HL-60/S4 (cell line): Measurements from ENCODE around the gene PLCL1.
"Not testable (repeated sequence)": the region's sequence is repeated elsewhere in the genome, so short reads cannot be mapped to it uniquely, and the experiment has no call there.

Source experiments
- in situ Hi-C: fragments of 300-500 bp; cut with MboI; formaldehyde crosslinking; loops from 2 replicates; pipeline ENCODE4 v1.14.3; 2022; ENCODE audit warnings: low sequenced_read_pairs

The PLCL1 gene

DNA sequence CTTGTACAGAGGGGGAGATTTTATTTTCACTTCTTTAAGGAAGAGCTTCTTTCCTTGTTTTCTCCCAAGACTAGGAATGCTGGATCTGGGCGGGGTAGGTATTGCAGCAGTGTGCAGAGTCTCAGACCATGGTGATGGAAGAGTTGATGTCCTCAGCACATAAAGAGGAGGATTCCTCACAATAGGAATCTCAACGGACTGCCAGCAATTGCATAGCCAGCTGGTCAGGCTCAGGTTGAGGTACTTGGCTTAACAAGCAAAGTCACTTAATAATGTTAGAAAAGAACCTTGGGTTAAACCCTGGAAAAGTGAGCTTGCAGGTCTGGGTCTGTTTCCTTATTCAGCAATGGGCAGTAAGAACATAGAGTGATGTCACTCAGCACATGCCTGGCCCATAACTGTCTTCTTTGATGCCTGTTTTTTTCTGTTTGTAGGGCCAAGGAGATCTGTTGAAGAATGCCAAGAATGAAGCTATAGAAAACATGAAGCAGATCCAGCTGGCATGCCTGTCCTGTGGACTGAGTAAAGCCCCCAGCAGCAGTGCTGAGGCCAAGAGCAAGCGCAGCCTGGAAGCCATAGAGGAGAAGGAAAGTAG, 342.1 kb downstream of the PLCL1 start:
- in situ Hi-C loops = no loop called here

DNA sequence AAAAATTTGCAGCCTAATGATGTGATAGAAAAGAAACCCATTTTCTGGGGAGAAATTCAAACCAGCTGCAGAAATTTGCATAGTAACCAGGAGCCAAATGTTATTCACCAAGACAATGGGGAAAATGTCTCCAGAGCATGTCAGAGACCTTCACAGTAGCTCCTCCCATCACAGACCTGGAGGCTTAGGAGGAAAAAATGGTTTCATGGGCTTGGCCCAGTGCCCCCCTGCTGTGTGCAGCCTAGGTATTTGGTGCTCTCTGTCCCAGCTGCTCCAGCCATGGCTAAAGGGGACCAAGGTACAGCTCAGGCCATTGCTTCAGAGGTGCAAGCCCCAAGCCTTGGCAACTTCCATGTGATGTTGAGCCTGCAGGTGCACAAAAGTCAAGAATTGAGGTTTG, 352.9 kb downstream of the PLCL1 start:
- in situ Hi-C loops = no loop called here

DNA sequence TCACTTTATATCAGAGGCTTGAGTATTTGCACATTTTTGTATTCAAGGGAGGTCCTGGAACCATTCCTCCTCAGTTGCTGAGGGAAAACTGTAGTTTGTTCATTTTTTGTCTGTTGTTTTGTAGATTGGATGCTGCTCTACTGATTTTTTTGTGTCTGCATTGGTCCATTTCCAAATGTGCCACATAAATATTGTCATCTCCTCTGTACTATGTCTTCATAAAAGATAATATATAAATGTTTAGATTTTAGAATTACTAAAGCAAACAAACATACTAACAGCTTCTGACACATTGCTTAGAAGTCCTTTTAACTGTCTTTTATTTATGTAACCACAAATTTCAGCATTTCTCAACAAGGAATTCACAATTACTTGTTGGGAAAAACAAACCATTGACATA, 356.8 kb downstream of the PLCL1 start:
- in situ Hi-C loops = no loop called here

DNA sequence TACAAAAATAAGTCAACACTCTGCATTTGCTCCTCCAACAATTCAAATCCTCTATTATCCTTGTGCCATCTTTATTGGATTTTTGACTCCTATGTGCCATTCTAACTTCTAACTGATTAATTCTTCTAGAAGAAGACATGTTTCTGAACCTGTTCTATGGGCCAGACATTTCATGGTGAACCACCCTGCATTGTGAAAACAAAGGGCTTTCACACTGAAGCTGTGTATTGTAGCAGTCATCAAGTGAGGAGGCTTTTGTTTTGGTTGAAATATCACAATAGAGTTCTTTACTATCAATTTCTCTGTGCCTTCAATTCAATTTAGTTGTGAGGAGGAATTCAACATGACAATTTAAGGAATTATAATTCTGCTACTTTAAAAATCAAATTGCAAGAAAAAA, 357.9 kb downstream of the PLCL1 start:
- in situ Hi-C loops = no loop called here

DNA sequence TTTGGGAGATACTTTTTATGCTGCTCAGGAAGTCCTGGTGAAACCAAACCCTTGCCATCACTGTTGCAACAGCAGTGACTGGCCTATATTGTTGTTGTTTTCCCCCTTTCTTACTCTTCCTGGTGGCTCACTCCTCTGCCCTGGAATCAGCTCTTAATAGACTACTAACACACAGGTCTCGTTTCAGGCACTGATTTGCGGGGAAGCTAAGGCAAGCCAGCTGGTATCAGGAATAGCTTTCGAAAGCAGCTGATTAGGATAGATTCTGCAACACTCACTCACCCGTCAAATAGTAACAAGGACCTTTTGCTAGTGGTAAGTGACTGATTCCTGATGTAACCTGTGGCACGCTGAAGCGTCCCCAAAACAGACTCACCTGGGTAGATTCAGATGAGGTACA, 360.4 kb downstream of the PLCL1 start:
- in situ Hi-C loops = no loop called here

DNA sequence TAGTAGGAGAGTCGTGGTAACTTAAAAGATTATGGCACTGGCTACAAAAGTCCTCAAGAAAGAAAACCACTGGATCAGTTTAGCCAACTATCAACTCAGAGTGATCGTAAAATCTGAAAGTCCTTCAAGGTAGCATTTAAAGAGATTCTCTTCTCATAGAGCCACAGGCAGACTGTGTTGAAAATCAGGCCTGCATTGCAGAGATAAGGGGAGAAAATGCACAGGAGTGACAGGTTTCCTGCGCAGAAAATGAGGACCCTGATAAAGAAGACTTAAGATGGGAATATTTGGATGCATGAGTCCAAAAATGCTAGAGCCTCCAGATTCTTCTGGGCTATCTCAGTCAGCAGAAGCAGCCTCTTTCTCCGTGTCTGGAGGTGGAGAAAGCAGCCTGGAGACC, 360.9 kb downstream of the PLCL1 start:
- in situ Hi-C loops = no loop called here

DNA sequence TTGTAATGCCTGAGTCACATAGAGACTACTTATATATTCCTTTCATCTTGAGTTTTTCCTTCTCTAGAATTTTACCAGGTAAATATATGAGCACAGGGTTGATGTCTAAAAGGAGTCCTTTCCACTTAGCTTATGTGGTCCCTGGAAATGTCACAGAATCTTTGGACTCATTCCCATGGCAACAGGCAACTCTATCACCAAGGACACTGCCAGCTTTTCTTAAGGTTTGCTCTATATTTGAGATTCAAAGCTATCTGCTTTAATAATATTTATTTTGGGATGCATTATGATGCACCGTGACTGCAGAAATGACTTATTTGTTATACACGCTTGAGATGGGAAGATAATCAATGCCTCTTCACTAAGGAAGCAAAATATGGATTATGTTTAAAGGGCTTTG, 363.0 kb downstream of the PLCL1 start:
- in situ Hi-C loops = no loop called here

DNA sequence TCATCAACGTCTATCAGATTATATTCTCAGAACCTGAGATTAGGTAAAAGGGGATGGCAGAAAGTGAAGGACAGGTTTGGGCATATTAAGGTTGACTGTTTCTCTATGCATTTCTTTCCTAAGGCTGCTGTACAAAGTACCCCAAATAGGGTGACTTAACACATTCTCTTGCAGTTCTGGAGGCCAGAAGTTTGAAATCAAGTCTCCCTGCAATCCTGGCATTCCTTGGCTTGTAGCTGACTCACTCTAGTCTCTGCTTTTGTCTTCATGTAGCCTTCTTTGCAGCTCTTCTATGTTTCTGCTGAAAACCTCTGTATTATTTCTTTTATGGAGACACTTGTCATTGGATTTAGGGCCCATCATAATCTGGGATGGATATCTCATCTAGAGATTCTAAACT, 364.3 kb downstream of the PLCL1 start:
- in situ Hi-C loops = no loop called here

DNA sequence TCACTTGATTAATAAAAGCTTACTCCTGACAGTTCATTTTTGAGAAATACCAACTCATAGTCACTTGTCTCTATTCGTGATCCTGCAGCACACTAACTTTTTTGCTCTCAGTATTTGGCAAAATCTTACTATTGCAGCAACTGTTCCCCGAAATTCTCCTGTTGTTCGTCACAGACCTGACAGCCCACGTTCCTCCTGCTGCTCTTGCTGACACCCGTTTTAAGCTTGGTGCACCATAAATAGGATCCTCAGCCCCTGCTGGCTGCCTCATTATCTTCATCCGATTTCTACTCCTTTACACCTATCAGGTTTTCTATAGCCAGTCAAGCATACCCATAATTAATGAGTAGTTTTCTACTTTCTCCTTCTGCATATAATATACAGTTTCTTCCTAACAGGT, 368.8 kb downstream of the PLCL1 start:
- in situ Hi-C loops = no loop called here

DNA sequence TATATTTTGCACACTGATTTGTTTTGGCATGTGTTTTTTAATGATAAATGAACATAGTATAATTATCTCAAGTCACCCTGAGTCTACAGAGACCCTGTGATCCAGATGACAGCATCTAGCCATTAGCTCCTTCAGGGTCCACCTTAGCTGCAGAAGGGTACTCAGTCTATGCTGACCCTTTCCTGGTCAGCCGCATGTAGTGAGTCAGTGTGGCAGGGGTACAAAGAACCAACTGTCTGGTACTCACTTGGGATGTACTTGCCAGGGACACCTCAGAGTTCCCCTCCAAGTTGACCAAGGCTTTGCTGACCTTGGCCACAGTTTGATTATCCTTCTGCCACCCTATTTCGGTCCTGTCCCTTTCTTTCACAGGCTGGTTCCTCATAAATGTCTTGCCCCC, 369.5 kb downstream of the PLCL1 start:
- in situ Hi-C loops = no loop called here

DNA sequence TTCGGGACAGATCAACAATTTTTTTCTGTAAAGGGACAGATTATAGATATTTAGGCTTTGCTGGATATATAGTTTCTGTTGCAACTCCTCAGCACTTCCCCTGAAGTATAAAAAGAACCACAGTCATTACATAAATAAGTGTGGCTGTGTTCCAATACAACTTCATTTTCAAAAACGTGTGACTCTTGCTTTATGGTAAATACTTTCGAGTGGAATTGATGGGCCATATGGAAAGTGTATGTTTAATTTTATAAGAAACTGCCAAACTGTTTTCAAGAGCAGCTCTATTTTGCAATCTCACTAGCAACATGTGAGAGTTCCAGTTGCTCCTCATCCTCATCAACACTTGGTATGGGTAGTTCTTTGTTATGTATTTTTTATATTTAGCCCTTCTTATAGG, 370.9 kb downstream of the PLCL1 start:
- in situ Hi-C loops = no loop called here

DNA sequence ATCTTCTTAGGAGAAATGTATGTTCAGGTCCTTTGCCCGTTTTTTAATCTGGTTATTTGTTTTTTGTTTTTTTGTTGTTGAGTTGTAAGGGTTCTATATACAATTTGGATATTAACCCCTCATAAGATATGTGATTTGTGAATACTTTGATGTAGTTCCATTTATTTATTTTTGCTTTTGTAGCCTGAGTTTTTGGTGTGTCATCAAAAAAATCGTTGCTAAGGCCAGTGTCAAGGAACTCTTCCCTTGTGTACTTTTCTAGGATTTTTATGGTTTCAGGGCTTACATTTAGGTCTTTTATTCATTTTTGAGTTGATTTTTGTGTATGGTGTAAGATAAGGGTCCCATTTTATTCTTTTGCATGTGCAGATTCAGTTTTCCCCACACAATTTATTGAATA, 372.6 kb downstream of the PLCL1 start:
- in situ Hi-C loops = no loop called here

DNA sequence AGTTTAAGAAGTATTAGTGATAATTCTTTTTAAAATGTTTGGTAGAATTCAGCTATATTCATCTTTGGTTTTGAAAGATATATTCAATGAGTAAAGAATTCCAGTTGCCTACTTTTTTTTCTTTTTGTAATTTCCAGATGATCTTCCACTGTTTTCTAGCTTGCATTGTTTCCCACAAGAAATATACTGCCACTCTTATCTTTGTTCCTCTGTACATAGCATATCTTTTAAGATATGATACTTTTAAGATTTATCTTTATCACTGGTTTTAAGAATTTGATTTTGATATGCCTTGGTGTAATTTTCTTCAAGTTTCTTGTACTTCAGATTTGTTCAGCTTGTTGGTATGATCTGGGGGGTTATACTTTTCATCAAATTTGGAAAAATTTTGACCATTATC, 374.4 kb downstream of the PLCL1 start:
- in situ Hi-C loops = no loop called here

DNA sequence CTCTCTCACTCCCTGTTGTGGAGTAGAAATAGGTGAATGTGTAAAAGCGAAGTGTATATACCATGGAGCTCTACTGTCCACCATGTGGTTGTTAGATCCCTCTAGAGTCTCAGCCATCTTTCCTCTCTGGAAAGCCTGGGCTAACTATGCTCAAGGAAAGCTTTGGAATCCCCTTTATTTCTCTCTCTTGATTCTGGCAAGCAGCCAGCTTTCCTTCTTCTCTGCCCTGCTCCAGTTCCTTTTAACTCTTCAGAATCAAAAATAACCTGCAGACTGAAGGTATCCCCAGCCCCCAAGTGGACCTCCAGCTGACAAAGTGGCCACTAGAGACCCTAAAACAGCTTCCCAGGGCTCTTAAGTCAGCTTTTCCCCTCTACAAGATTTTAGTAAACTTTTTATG, 381.9 kb downstream of the PLCL1 start:
- in situ Hi-C loops = no loop called here

DNA sequence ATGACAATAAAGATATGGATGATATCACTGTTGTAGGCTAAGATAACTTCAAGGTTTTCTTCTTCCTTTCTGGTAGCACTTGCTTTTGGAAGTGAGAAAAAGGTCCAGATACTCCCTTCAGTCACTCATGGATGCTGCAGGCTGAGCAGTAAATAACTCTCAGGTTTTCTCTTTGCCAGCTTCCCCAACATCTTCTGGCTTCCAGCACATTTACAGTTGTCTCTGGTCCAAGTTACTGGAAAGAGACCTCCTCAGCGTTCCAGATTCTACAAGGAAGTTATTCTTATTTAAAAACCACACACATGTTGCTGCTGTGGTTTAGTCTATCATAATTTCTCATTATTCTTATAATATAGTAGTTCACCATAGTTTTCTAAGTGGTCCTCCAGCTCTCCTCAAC, 383.4 kb downstream of the PLCL1 start:
- in situ Hi-C loops = no loop called here

DNA sequence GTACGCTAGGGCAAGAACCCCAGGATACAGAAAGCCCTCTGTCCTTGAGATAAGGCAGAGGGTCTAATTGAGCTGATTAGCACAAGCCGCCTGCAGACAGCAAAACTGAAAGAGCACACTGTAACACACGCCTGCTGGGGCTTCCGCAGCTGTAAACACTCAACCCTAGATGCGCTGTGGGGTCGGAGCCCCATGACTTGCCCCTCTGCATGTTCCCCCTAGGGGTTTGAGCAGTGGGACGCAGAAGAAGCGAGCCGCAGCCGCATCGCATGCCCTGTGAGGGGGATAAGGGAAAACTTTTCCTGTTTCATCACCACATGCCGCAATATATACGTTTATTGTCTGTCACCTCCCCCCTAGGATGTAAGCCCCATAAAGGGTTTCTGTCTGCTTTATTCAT, 384.6 kb downstream of the PLCL1 start:
- in situ Hi-C loops = no loop called here

DNA sequence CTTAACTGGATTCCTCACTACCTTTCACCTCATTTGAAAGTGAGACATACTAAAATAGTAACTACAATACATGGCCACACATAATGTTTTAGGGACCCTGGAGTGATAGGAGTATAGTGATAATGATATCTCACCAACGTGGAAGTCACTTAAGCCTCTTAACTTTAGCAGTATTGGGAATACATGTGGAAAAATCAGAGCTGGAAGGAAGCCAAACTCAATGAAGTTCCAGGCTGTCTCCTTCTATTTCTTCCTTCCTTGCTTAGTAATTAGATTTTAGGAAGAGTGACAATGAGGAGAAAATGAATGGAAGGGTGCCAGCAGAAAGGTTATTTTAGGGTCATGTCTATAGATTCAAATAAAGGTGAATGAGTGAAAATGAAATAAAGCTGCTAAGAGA, 387.3 kb downstream of the PLCL1 start:
- in situ Hi-C loops = no loop called here

DNA sequence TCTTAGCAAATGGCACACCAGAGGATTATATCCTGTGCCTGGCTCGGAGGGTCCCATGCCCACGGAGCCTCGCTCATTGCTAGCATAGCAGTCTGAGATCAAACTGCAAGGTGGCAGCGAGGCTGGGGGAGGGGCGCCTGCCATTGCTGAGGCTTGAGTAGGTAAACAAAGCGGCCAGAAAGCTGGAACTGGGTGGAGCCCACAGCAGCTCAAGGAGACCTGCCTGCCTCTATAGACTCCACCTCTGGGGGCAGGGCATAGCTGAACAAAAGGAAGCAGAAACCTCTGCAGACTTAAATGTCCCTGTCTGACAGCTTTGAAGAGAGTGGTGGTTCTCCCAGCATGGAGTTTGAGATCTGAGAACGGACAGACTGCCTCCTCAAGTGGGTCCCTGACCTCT, 392.2 kb downstream of the PLCL1 start:
- in situ Hi-C loops = not testable (repeated sequence)
